Keratinocyte (primary cell): ENCODE results near the gene RMND5A.
A peak's percentile ranks its signal among the peaks of the same experiment; 100 is the strongest.

ENCODE experiments used
- EZH2 ChIP-seq: IDR thresholded peaks from one replicate; pipeline ENCODE4 v1.6.1; 2012; ENCODE audit warnings: inconsistent platforms, mild to moderate bottlenecking, low read length, moderate library complexity
- TF ChIP-seq, protein P1 (sequence below), 3 experiments: IDR thresholded peaks in 1 of 3; conservative IDR thresholded peaks in 1 of 3; optimal IDR thresholded peaks in 1 of 3; 2 replicates in 2 of 3; 3 replicates in 1 of 3; pipeline versions ENCODE3 to v1.5.1; 2011; ENCODE audit warnings: low read length in 3 of 3, mild to moderate bottlenecking in 3 of 3, moderate library complexity in 2 of 3, control low read depth in 1 of 3, inconsistent platforms in 1 of 3; ENCODE audit not compliant: insufficient read depth in 2 of 3; ENCODE audit errors: extremely low read depth in 1 of 3

DNA sequence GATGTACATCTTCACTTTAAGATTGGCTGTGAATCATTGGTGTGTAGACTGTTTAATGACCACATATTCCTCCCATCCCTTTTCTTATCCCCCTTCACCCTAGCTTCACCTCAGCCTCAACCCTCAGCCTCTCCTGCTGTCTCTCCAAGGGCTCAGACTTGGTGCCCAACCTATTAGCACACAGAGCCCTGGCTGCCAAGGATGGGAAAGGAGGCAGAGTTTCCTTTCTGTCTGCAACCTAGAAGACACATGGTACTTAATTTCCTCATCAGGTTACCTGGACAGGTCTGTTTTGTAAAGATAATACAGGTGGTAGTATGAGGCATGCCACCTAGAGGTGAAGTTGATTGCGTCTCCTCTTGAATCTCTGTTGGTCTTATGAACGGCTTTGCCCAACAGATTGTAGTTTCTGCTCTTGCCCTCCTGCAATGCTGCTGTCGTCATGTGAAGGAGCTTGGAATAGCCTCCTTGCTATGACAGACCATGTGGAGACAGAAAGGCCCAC is 44.5 kb upstream of the RMND5A start:
- TF ChIP-seq, protein P1, sequence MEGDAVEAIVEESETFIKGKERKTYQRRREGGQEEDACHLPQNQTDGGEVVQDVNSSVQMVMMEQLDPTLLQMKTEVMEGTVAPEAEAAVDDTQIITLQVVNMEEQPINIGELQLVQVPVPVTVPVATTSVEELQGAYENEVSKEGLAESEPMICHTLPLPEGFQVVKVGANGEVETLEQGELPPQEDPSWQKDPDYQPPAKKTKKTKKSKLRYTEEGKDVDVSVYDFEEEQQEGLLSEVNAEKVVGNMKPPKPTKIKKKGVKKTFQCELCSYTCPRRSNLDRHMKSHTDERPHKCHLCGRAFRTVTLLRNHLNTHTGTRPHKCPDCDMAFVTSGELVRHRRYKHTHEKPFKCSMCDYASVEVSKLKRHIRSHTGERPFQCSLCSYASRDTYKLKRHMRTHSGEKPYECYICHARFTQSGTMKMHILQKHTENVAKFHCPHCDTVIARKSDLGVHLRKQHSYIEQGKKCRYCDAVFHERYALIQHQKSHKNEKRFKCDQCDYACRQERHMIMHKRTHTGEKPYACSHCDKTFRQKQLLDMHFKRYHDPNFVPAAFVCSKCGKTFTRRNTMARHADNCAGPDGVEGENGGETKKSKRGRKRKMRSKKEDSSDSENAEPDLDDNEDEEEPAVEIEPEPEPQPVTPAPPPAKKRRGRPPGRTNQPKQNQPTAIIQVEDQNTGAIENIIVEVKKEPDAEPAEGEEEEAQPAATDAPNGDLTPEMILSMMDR (optimal IDR thresholded peaks at IDR 0.05 in 1 of 3, IDR thresholded peaks at IDR 0.05 in 1 of 3, conservative IDR thresholded peaks at IDR 0.05 in 1 of 3; ENCODE audit: extremely low read depth in 1 of 3, insufficient read depth in 2 of 3, low read length in 3 of 3), result peak; percentile 58 to 68 (median 60)
- no peak for TF ChIP-seq EZH2
